Liver (tissue), 9 donors: ENCODE data around the gene TENT5C. TPM values are rescaled to one million over a fixed set of nuclear protein-coding genes. Genes with fewer than 3 reads are reported as not detected.

ENCODE experiments used
- DNase-seq: peaks from one replicate; pipeline ENCODE4 v3.0.0-alpha.2; 2017; ENCODE audit warnings: low spot score
- H3K27ac ChIP-seq, 2 donors: one replicate each; pipeline ENCODE4 v1.7.0; 2013; ENCODE audit warnings: inconsistent platforms in 2 of 2, low read length in 2 of 2, control low read depth in 1 of 2, low read depth in 1 of 2, mild to moderate bottlenecking in 1 of 2
- H3K27me3 ChIP-seq, 4 donors: one replicate each; pipeline versions ENCODE4 v1.6.1 to v1.7.0; 2013; ENCODE audit warnings: low read length in 3 of 4, inconsistent platforms in 1 of 4, mild to moderate bottlenecking in 1 of 4, moderate library complexity in 1 of 4; ENCODE audit not compliant: control insufficient read depth in 4 of 4, insufficient read depth in 4 of 4
- H3K36me3 ChIP-seq, 4 donors: one replicate each; pipeline versions ENCODE4 v1.6.1 to v1.7.0; 2013; ENCODE audit warnings: low read length in 3 of 4, mild to moderate bottlenecking in 3 of 4, low read depth in 1 of 4, moderate library complexity in 1 of 4; ENCODE audit not compliant: control insufficient read depth in 4 of 4, insufficient read depth in 3 of 4
- H3K4me1 ChIP-seq, 4 donors: one replicate each; pipeline versions ENCODE4 v1.6.1 to v1.7.0; 2013; ENCODE audit warnings: low read length in 3 of 4, mild to moderate bottlenecking in 3 of 4, moderate library complexity in 1 of 4; ENCODE audit not compliant: control insufficient read depth in 4 of 4, insufficient read depth in 4 of 4
- H3K4me3 ChIP-seq, 3 donors: one replicate each; pipeline versions ENCODE4 v1.6.1 to v1.7.0; 2013; ENCODE audit warnings: low read length in 3 of 3, control low read depth in 1 of 3, low read depth in 1 of 3, mild to moderate bottlenecking in 1 of 3
- H3K9ac ChIP-seq, 2 donors: one replicate each; pipeline ENCODE4 v1.7.0; 2013; ENCODE audit warnings: low read length in 2 of 2, mild to moderate bottlenecking in 2 of 2, moderate library complexity in 2 of 2, control low read depth in 1 of 2, low read depth in 1 of 2
- H3K9me3 ChIP-seq, 4 donors: one replicate each; pipeline versions ENCODE4 v1.6.1 to v1.7.0; 2013; ENCODE audit warnings: low read length in 3 of 4; ENCODE audit not compliant: control insufficient read depth in 4 of 4
- CTCF ChIP-seq: fragments of 150-350 bp; IDR thresholded peaks from 2 replicates; pipeline ENCODE4 v1.5.1; 2017; ENCODE audit warnings: improper control_type of control experiment, low read depth, low read length; ENCODE audit not compliant: missing input control
- EGR1 ChIP-seq, 2 donors: IDR thresholded peaks; 2 replicates each; pipeline ENCODE4 v1.6.1; 2016 to 2018; ENCODE audit warnings: antibody characterized with exemption in 2 of 2, low read depth in 2 of 2
- FOXA1 ChIP-seq: IDR thresholded peaks from 2 replicates; pipeline ENCODE4 v1.6.1; 2016; ENCODE audit warnings: antibody characterized with exemption
- FOXA2 ChIP-seq: IDR thresholded peaks from 2 replicates; pipeline ENCODE4 v1.6.1; 2016; ENCODE audit warnings: antibody characterized with exemption
- GABPA ChIP-seq, 2 donors: IDR thresholded peaks in 1 of 2; conservative IDR thresholded peaks in 1 of 2; 2 replicates each; pipeline ENCODE4 v1.6.1; 2016; ENCODE audit warnings: antibody characterized with exemption in 2 of 2, mild to moderate bottlenecking in 1 of 2, moderate library complexity in 1 of 2
- HNF4A ChIP-seq, 2 donors: conservative IDR thresholded peaks; 2 replicates each; pipeline ENCODE4 v1.6.1; 2016; ENCODE audit warnings: antibody characterized with exemption in 2 of 2, mild to moderate bottlenecking in 2 of 2
- HNF4G ChIP-seq: IDR thresholded peaks from 2 replicates; pipeline ENCODE4 v1.6.1; 2016; ENCODE audit warnings: antibody characterized with exemption
- NR2F2 ChIP-seq: IDR thresholded peaks from 2 replicates; pipeline ENCODE4 v1.6.1; 2016; ENCODE audit warnings: antibody characterized with exemption
- REST ChIP-seq: IDR thresholded peaks from 2 replicates; pipeline ENCODE4 v1.6.1; 2016; ENCODE audit warnings: antibody characterized with exemption, mild to moderate bottlenecking
- RXRA ChIP-seq, 2 donors: IDR thresholded peaks; 2 replicates each; pipeline ENCODE4 v1.6.1; 2017 to 2018; ENCODE audit warnings: antibody characterized with exemption in 2 of 2, mild to moderate bottlenecking in 1 of 2
- SP1 ChIP-seq: IDR thresholded peaks from 2 replicates; pipeline ENCODE4 v1.6.1; 2018; ENCODE audit warnings: antibody characterized with exemption, mild to moderate bottlenecking
- TAF1 ChIP-seq: conservative IDR thresholded peaks from 2 replicates; pipeline ENCODE4 v1.6.1; 2016; ENCODE audit warnings: antibody characterized with exemption, mild to moderate bottlenecking
- YY1 ChIP-seq: IDR thresholded peaks from 2 replicates; pipeline ENCODE4 v1.6.1; 2016; ENCODE audit warnings: antibody characterized with exemption, mild to moderate bottlenecking
- ZBTB33 ChIP-seq: IDR thresholded peaks from 2 replicates; pipeline ENCODE4 v1.6.1; 2016; ENCODE audit warnings: antibody characterized with exemption
- WGBS: extraction: QIAGEN DNeasy Blood & Tissue Kit; methylation state at CpG from one replicate; pipeline ENCODE4 v1.1.7; 2013; 5-methylcytosine and 5-hydroxymethylcytosine counted together
- polyA plus RNA-seq, 2 donors: library from polyadenylated mRNA; stranded (reverse) in 1 of 2; unstranded in 1 of 2; fragments of 200-250 nt in 1 of 2; fragments of >200 nt in 1 of 2; fragmentation: Nextera tagmentation in 1 of 2; extraction: Ambion mirVana in 1 of 2; gene quantifications; one replicate each; pipeline versions ENCODE4 v1.2.1 to v1.2.3, GENCODE V29; 2013 to 2015
- total RNA-seq, 2 donors: library from RNA; depleted of rRNA; stranded (reverse); fragments of >200 nt; gene quantifications; one replicate each; pipeline ENCODE4 v1.2.3, GENCODE V29; 2014
- donor health status: healthy.
- donor health status: healthy.
- donor health status: healthy.
- donor health status: healthy.
- donor health status: healthy.

Gene TENT5C
- total and polyA plus RNA-seq, 4 donors = 1.1 to 200 (median 4.8) TPM

GRCh38 chr1:117658676-117659075, 52.8 kb downstream of the TENT5C start:
- no peak overlapping the region for H3K4me3 ChIP-seq
- no peak overlapping the region for H3K27ac ChIP-seq
- no peak for DNase-seq
- TF ChIP-seq HNF4A (conservative IDR thresholded peaks at IDR 0.05) (no peak), FOXA1 (no peak), TAF1 (no peak), YY1 (no peak), HNF4G (no peak), CTCF (no peak), EGR1 (IDR thresholded peaks at IDR 0.05; ENCODE audit: low read depth in 2 of 2) (no peak), RXRA (IDR thresholded peaks at IDR 0.05) (no peak), SP1 (no peak), NR2F2 (no peak)
- WGBS = 82% methylated on average over 3 of the region's 3 CpGs
- no peaks in the 10 kb centered on the region for H3K36me3 ChIP-seq
- H3K4me1 ChIP-seq = no peaks in the 10 kb centered on the region
- H3K27me3 ChIP-seq = no peaks in the 10 kb centered on the region
- H3K9me3 ChIP-seq = no peaks in the 10 kb centered on the region
- no peak overlapping the region for H3K9ac ChIP-seq

DNA sequence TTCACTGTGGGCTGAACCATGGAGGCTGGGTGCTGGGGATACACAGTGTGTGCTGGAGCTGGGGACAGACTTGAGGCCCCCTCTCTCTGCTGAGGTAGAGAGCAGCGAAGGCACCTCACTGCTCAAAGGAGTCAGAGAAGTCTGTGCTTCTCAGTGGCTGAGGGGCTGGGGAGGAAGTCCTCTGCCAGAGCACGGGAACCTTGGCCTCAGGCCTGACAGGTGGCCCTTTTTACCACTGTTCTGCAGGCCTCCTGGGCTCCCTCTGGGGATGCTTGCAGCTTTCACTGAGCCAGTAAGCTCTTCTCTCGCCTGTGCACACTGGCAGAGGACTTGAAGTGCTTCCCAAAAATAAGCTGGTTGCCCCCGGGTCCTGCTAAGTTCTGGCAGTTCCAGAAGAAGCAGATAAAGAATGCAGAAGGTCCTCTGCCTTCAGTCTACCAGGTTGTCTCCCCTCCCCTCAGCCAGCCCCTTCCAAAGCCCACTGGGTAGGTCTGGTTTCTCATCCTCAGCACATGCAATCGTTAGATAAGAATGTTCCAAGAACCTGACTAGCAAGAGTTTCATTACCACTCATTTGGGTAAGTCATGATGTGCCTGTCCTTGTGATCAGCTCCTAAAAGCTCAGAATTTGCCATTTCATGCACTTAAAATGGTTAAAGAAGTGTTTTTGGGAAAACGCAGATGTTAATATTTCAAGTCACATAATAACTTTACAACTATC, 53.9 kb downstream of the TENT5C start:
- Histone ChIP-seq H3K9me3 (no peaks in the 10 kb centered on the region), H3K27me3 (no peaks in the 10 kb centered on the region), H3K27ac (no peak overlapping the region), H3K4me3 (no peak overlapping the region), H3K4me1 (no peaks in the 10 kb centered on the region), H3K9ac (no peak overlapping the region), H3K36me3 (no peaks in the 10 kb centered on the region)
- TF ChIP-seq FOXA2 (no peak), GABPA (IDR thresholded peaks at IDR 0.05 in 1 of 2, conservative IDR thresholded peaks at IDR 0.05 in 1 of 2) (no peak), YY1 (no peak), ZBTB33 (no peak), EGR1 (IDR thresholded peaks at IDR 0.05; ENCODE audit: low read depth in 2 of 2) (no peak)
- peak; percentile 63 for DNase-seq
- 75% methylated on average over 6 of the region's 6 CpGs for WGBS

GRCh38 chr1:117660271-117660965, 54.6 kb downstream of the TENT5C start:
- no peaks in the 10 kb centered on the region for H3K4me1 ChIP-seq
- no peak overlapping the region for H3K9ac ChIP-seq
- H3K4me3 ChIP-seq = no peak overlapping the region
- no peaks in the 10 kb centered on the region for H3K27me3 ChIP-seq
- H3K36me3 ChIP-seq = no peaks in the 10 kb centered on the region
- H3K9me3 ChIP-seq = no peaks in the 10 kb centered on the region
- H3K27ac ChIP-seq = no peak overlapping the region
- no peak for DNase-seq
- no peak for TF ChIP-seq REST
- no peak for TF ChIP-seq EGR1 (IDR thresholded peaks at IDR 0.05; ENCODE audit: low read depth in 2 of 2)
- no peak for TF ChIP-seq FOXA1
- no peak for TF ChIP-seq FOXA2
- 90% methylated on average over 6 of the region's 6 CpGs for WGBS
